ENCODE measurements around the gene HOXA13.

GRCh38 chr7:27248427-27248806, 48.5 kb upstream of the HOXA13 start:
- TF ChIP-seq, protein P1, sequence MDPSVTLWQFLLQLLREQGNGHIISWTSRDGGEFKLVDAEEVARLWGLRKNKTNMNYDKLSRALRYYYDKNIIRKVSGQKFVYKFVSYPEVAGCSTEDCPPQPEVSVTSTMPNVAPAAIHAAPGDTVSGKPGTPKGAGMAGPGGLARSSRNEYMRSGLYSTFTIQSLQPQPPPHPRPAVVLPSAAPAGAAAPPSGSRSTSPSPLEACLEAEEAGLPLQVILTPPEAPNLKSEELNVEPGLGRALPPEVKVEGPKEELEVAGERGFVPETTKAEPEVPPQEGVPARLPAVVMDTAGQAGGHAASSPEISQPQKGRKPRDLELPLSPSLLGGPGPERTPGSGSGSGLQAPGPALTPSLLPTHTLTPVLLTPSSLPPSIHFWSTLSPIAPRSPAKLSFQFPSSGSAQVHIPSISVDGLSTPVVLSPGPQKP (IDR thresholded peaks at IDR 0.05; ENCODE audit: low read depth, low read length) = no peak
- TF ChIP-seq EZH2 (IDR thresholded peaks at IDR 0.05; ENCODE audit: borderline replicate concordance, control insufficient read depth, low read depth, low read length) (no peak), POLR2A (IDR thresholded peaks at IDR 0.05; ENCODE audit: low read depth, low read length) (no peak), BHLHE40 (IDR thresholded peaks at IDR 0.05; ENCODE audit: borderline replicate concordance in 1 of 2, low read depth in 2 of 2, low read length in 1 of 2) (no peak)
- TF ChIP-seq, protein P2, sequence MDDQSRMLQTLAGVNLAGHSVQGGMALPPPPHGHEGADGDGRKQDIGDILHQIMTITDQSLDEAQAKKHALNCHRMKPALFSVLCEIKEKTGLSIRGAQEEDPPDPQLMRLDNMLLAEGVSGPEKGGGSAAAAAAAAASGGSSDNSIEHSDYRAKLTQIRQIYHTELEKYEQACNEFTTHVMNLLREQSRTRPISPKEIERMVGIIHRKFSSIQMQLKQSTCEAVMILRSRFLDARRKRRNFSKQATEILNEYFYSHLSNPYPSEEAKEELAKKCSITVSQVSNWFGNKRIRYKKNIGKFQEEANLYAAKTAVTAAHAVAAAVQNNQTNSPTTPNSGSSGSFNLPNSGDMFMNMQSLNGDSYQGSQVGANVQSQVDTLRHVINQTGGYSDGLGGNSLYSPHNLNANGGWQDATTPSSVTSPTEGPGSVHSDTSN (IDR thresholded peaks at IDR 0.05; ENCODE audit: insufficient replicate concordance, low read depth, low read length) = no peak
- TF ChIP-seq, protein P3, sequence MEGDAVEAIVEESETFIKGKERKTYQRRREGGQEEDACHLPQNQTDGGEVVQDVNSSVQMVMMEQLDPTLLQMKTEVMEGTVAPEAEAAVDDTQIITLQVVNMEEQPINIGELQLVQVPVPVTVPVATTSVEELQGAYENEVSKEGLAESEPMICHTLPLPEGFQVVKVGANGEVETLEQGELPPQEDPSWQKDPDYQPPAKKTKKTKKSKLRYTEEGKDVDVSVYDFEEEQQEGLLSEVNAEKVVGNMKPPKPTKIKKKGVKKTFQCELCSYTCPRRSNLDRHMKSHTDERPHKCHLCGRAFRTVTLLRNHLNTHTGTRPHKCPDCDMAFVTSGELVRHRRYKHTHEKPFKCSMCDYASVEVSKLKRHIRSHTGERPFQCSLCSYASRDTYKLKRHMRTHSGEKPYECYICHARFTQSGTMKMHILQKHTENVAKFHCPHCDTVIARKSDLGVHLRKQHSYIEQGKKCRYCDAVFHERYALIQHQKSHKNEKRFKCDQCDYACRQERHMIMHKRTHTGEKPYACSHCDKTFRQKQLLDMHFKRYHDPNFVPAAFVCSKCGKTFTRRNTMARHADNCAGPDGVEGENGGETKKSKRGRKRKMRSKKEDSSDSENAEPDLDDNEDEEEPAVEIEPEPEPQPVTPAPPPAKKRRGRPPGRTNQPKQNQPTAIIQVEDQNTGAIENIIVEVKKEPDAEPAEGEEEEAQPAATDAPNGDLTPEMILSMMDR (IDR thresholded peaks at IDR 0.05 in 2 of 3, conservative IDR thresholded peaks at IDR 0.05 in 1 of 3; ENCODE audit: control insufficient read depth in 2 of 3, extremely low read depth in 1 of 3, insufficient read depth in 1 of 3, low read depth in 3 of 3, low read length in 3 of 3) = no peak
